ENCODE measurements around the gene PAPOLB. TPM values are rescaled to one million over a fixed set of nuclear protein-coding genes. Genes with fewer than 3 reads are reported as not detected.
"Not testable (repeated sequence)": the region's sequence is repeated elsewhere in the genome, so short reads cannot be mapped to it uniquely, and the experiment has no call there.

Gene PAPOLB
- total RNA-seq, 1 donor from 2014 or later, result 0.22 TPM

GRCh38 chr7:4895766-4896165 lies 33.9 kb upstream of the PAPOLB start:
- Mint-ChIP-seq H3K4me3 (no peak overlapping the region), H3K27me3 (ENCODE audit: low read depth) (peaks cover 14% of the 10 kb centered on the region), H3K36me3 (no peaks in the 10 kb centered on the region), H3K4me1 (no peaks in the 10 kb centered on the region), H3K27ac (no peak overlapping the region), H3K9me3 (peaks cover 10% of the 10 kb centered on the region)
- no peak for TF ChIP-seq CTCF (IDR thresholded peaks at IDR 0.05; ENCODE audit: unreplicated experiment)
- no peak for DNase-seq (ENCODE audit: low spot score in 2 of 2, unreplicated experiment in 2 of 2)

DNA sequence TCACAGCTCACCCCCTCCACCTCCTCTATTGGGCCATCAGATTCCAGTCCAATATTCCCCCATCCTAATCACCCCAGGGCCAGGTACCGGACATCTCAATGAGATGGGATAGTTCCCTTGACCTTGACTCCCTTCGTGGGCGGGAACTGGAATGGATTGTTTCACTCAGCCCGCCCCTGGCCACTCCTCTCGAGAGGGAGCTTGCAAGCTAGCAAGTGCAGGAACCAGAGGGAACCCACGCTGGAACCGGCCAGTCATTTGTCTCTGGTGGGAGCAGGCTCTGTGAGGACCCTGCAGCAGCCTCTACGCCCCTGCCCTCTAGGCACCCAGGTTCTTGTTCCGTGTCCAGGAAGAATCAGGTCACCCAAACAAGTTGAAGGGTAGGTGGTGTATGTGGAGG lies 32.7 kb upstream of the PAPOLB start:
- Mint-ChIP-seq H3K4me3 (no peak overlapping the region), H3K27me3 (ENCODE audit: low read depth) (peaks cover 8% of the 10 kb centered on the region), H3K36me3 (no peaks in the 10 kb centered on the region), H3K27ac (no peak overlapping the region), H3K9me3 (peaks cover 10% of the 10 kb centered on the region), H3K4me1 (no peaks in the 10 kb centered on the region)
- no peak for DNase-seq (ENCODE audit: low spot score in 2 of 2, unreplicated experiment in 2 of 2)
- no peak for TF ChIP-seq CTCF (IDR thresholded peaks at IDR 0.05; ENCODE audit: unreplicated experiment)

- Mint-ChIP-seq H3K9me3 (peaks cover 10% of the 10 kb centered on the region), H3K36me3 (no peaks in the 10 kb centered on the region), H3K27ac (no peak overlapping the region), H3K27me3 (ENCODE audit: low read depth) (peaks cover 12% of the 10 kb centered on the region), H3K4me1 (no peaks in the 10 kb centered on the region), H3K4me3 (no peak overlapping the region)
- DNase-seq (ENCODE audit: low spot score in 2 of 2, unreplicated experiment in 2 of 2), result no peak
- no peak for TF ChIP-seq CTCF (IDR thresholded peaks at IDR 0.05; ENCODE audit: unreplicated experiment)
Observed at GRCh38 chr7:4893929-4894475, 32.2 kb upstream of the PAPOLB start.

DNA sequence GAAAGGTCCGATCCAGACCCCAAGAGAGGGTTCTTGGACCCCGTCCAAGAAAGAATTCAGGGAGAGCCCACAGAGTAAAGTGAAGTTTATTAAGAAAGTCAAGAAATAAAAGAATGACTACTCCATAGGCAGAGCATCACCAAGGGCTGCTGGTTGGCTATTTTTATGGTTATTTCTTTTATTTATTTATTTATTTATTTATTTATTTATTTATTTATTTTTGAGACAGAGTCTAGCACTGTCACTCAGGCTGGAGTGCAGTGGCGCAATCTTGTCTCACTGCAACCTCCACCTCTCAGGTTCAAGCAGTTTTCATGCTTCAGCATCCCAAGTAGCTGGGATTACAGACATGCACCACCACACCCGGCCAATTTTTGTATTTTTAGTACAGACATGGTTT lies 31.4 kb upstream of the PAPOLB start:
- DNase-seq (ENCODE audit: low spot score in 2 of 2, unreplicated experiment in 2 of 2); H3K4me3 Mint-ChIP-seq; H3K9me3 Mint-ChIP-seq; H3K4me1 Mint-ChIP-seq; H3K36me3 Mint-ChIP-seq; H3K27ac Mint-ChIP-seq: not testable (repeated sequence)
- H3K27me3 Mint-ChIP-seq (ENCODE audit: low read depth), result peaks cover 11% of the 10 kb centered on the region

DNA sequence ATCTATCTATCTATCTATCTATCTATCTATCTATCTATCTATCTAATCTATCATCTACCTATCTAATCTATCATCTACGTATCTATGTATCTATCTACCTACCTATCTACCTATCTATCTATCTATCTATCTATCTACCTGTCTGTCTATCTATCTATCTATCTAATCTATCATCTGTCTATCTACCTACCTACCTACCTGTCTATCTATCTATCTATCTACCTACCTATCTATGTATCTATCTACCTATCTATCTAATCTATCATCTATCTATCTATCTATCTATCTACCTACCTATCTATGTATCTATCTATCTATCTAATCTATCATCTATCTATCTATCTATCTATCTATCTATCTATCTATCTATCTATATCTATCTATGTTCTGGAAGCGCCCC lies 29.7 kb upstream of the PAPOLB start:
- H3K36me3 Mint-ChIP-seq; H3K4me1 Mint-ChIP-seq; H3K4me3 Mint-ChIP-seq; H3K27ac Mint-ChIP-seq; H3K9me3 Mint-ChIP-seq; DNase-seq (ENCODE audit: low spot score in 2 of 2, unreplicated experiment in 2 of 2): not testable (repeated sequence)
- peaks cover 11% of the 10 kb centered on the region for H3K27me3 Mint-ChIP-seq (ENCODE audit: low read depth)

DNA sequence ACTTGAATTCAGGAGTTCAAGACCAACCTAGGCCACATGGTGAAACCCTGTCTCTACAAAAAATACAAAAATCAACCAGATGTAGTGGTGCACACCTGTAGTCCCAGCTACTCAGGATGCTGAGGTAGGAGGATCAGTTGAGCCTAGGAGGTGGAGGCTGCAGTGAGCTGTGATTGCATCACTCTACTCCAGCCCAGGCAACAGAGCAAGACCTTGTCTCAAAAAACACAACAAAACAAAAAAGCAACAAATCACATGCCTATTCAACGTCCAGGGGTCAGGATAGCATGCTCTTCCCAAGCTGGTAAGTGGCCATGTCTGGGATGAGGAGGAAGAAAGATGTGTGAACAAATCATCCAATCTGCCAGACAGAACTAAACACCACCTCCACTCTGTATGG lies 27.9 kb upstream of the PAPOLB start:
- H3K27me3 Mint-ChIP-seq (ENCODE audit: low read depth), result peaks cover 11% of the 10 kb centered on the region
- no peak overlapping the region for H3K27ac Mint-ChIP-seq
- H3K9me3 Mint-ChIP-seq, result peaks cover 6% of the 10 kb centered on the region
- no peak overlapping the region for H3K4me3 Mint-ChIP-seq
- no peak for TF ChIP-seq CTCF (IDR thresholded peaks at IDR 0.05; ENCODE audit: unreplicated experiment)
- no peak for DNase-seq (ENCODE audit: low spot score in 2 of 2, unreplicated experiment in 2 of 2)
- H3K4me1 Mint-ChIP-seq, result no peaks in the 10 kb centered on the region
- no peaks in the 10 kb centered on the region for H3K36me3 Mint-ChIP-seq

DNA sequence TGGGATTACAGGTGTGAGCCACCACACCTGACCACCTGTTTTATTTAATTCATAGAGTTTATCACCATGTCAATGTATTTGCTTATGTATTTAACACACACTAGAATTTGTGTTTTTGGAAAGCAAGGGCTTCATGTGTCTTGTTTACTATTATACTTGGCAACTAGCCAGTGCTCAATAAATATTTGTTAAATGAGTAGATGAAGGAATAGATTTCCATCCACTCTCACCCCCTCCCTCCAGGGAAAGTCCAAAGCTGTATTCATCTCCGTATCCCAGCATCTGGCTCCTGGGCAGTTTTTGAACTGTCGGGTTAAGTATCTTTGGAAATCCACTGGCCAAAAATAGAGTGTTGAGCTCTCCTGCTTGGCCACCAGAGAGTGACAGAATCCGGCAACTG lies 26.3 kb upstream of the PAPOLB start:
- TF ChIP-seq CTCF (IDR thresholded peaks at IDR 0.05; ENCODE audit: unreplicated experiment), result no peak
- no peaks in the 10 kb centered on the region for H3K4me1 Mint-ChIP-seq

More for the DNA sequence above, 26.3 kb upstream of the PAPOLB start:
- DNase-seq (ENCODE audit: low spot score in 2 of 2, unreplicated experiment in 2 of 2), result no peak
- Mint-ChIP-seq H3K9me3 (no peaks in the 10 kb centered on the region), H3K36me3 (no peaks in the 10 kb centered on the region), H3K27ac (no peak overlapping the region), H3K4me3 (no peak overlapping the region), H3K27me3 (ENCODE audit: low read depth) (peaks cover 13% of the 10 kb centered on the region)

All from mesothelial cell of epicardium (in vitro differentiated cells).